HG02938 (cell line): ENCODE measurements around the gene KRTAP4-7.
"Not testable (repeated sequence)": the region's sequence is repeated elsewhere in the genome, so short reads cannot be mapped to it uniquely, and the experiment has no call there.

Source experiments
- ATAC-seq: cut with Tn5 transposase; IDR thresholded peaks from one replicate; pipeline ENCODE4 v1.9.1; 2021; ENCODE audit warnings: mild to moderate bottlenecking, moderate library complexity; ENCODE audit not compliant: unreplicated experiment

Gene KRTAP4-7

GRCh38 chr17:41108728-41109386 lies 24.9 kb downstream of the KRTAP4-7 start:
- ATAC-seq = not testable (repeated sequence)

- no peak for ATAC-seq
Observed at GRCh38 chr17:41111151-41111885, 27.4 kb downstream of the KRTAP4-7 start.

- no peak for ATAC-seq
Observed at GRCh38 chr17:41116297-41116696, 32.3 kb downstream of the KRTAP4-7 start.

- not testable (repeated sequence) for ATAC-seq
Observed at GRCh38 chr17:41117846-41118386, 34.0 kb downstream of the KRTAP4-7 start, which contains the start of gene KRTAP4-11. KRTAP4-11 (minus strand) TSS chr17:41118373; CDS start chr17:41118315, 58 bp downstream.

- no peak for ATAC-seq
Observed at GRCh38 chr17:41118721-41119120, 34.8 kb downstream of the KRTAP4-7 start.

- ATAC-seq = not testable (repeated sequence)
Observed at GRCh38 chr17:41119696-41120690, 36.0 kb downstream of the KRTAP4-7 start.

- no peak for ATAC-seq
Observed at GRCh38 chr17:41121742-41122141, 37.8 kb downstream of the KRTAP4-7 start.

- not testable (repeated sequence) for ATAC-seq
Observed at GRCh38 chr17:41123292-41123990, 39.5 kb downstream of the KRTAP4-7 start.

- ATAC-seq = not testable (repeated sequence)
Observed at GRCh38 chr17:41123991-41124371, 40.0 kb downstream of the KRTAP4-7 start, which contains the start of gene KRTAP4-12. KRTAP4-12 (minus strand) TSS chr17:41124182; CDS start chr17:41124122, 60 bp downstream.

GRCh38 chr17:41125064-41125463 lies 41.1 kb downstream of the KRTAP4-7 start:
- ATAC-seq = no peak

GRCh38 chr17:41126412-41126811 lies 42.5 kb downstream of the KRTAP4-7 start:
- no peak for ATAC-seq

GRCh38 chr17:41127371-41127770 lies 43.4 kb downstream of the KRTAP4-7 start:
- no peak for ATAC-seq

GRCh38 chr17:41131979-41132378 lies 48.0 kb downstream of the KRTAP4-7 start:
- ATAC-seq = no peak

GRCh38 chr17:41133880-41134735 lies 50.2 kb downstream of the KRTAP4-7 start:
- no peak for ATAC-seq
